ENCODE measurements around the gene FAM151A. TPM values are rescaled to one million over a fixed set of nuclear protein-coding genes. Genes with fewer than 3 reads are reported as not detected.

The FAM151A gene
- total RNA-seq, 1 donor from 2014 or later: not detected

- Mint-ChIP-seq H3K4me3 (ENCODE audit: low read depth) (no peak overlapping the region), H3K9me3 (ENCODE audit: low read depth) (no peaks in the 10 kb centered on the region), H3K27ac (no peak overlapping the region)
These were observed 18.6 kb downstream of the FAM151A start for GRCh38 chr1:54604572-54605370.

GRCh38 chr1:54604051-54604450, 19.3 kb downstream of the FAM151A start:
- TF ChIP-seq, protein P1, sequence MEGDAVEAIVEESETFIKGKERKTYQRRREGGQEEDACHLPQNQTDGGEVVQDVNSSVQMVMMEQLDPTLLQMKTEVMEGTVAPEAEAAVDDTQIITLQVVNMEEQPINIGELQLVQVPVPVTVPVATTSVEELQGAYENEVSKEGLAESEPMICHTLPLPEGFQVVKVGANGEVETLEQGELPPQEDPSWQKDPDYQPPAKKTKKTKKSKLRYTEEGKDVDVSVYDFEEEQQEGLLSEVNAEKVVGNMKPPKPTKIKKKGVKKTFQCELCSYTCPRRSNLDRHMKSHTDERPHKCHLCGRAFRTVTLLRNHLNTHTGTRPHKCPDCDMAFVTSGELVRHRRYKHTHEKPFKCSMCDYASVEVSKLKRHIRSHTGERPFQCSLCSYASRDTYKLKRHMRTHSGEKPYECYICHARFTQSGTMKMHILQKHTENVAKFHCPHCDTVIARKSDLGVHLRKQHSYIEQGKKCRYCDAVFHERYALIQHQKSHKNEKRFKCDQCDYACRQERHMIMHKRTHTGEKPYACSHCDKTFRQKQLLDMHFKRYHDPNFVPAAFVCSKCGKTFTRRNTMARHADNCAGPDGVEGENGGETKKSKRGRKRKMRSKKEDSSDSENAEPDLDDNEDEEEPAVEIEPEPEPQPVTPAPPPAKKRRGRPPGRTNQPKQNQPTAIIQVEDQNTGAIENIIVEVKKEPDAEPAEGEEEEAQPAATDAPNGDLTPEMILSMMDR (IDR thresholded peaks at IDR 0.05; ENCODE audit: unreplicated experiment): no peak
- H3K27ac Mint-ChIP-seq: no peak overlapping the region
- no peak overlapping the region for H3K4me3 Mint-ChIP-seq (ENCODE audit: low read depth)
- H3K4me1 Mint-ChIP-seq (ENCODE audit: low read depth): no peaks in the 10 kb centered on the region
- H3K27me3 Mint-ChIP-seq: no peaks in the 10 kb centered on the region
- DNase-seq (ENCODE audit: low spot score, unreplicated experiment): no peak
- no peaks in the 10 kb centered on the region for H3K36me3 Mint-ChIP-seq (ENCODE audit: insufficient read depth)
- no peaks in the 10 kb centered on the region for H3K9me3 Mint-ChIP-seq (ENCODE audit: low read depth)

More at GRCh38 chr1:54604572-54605370, 18.6 kb downstream of the FAM151A start:
- Mint-ChIP-seq H3K36me3 (ENCODE audit: insufficient read depth) (no peaks in the 10 kb centered on the region), H3K4me1 (ENCODE audit: low read depth) (no peaks in the 10 kb centered on the region), H3K27me3 (no peaks in the 10 kb centered on the region)
- TF ChIP-seq, protein P1 (IDR thresholded peaks at IDR 0.05; ENCODE audit: unreplicated experiment): no peak
- DNase-seq (ENCODE audit: low spot score, unreplicated experiment): no peak

DNA sequence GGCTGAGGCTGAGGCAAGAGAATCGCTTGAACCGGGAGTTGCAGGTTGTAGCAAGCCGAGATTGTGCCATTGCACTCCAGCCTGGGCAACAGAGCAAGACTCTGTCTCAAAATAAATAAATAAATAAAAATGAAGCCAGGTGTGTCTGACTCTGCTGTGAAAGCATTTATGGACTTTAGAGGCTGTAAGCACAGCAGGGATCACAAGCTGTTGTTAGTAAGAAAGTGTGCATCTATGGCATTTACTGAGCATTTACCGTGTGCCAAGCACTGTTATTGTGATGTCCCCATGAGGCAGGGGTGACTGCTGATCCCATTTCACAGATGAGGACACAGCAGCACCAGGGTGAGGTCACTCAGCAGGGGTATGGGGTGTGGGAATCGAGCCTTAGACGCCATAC, 20.1 kb downstream of the FAM151A start:
- no peak overlapping the region for H3K27ac Mint-ChIP-seq
- H3K27me3 Mint-ChIP-seq: no peaks in the 10 kb centered on the region
- TF ChIP-seq, protein P1 (IDR thresholded peaks at IDR 0.05; ENCODE audit: unreplicated experiment): no peak
- H3K36me3 Mint-ChIP-seq (ENCODE audit: insufficient read depth): no peaks in the 10 kb centered on the region
- no peak for DNase-seq (ENCODE audit: low spot score, unreplicated experiment)
- H3K4me3 Mint-ChIP-seq (ENCODE audit: low read depth): no peak overlapping the region
- no peaks in the 10 kb centered on the region for H3K9me3 Mint-ChIP-seq (ENCODE audit: low read depth)
- H3K4me1 Mint-ChIP-seq (ENCODE audit: low read depth): no peaks in the 10 kb centered on the region

DNA sequence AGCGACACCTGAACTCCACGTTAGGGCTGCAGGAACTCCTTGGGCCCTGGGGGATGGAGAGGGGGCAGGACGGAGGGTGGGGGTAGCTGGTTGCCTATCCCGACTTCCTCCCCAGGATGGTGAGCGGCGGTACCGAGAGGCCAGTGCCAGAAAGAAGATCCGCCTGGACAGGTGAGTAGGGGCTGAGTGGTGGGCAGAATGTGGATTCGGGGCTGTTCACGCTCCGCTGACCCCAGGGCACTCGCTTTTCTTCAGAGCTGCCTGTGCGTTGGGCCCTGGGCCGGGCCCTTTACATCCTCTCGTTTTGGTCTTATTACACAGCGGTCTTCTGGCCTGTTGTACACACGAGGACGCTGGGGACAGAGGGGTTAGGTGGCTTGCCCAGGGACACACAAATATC, 20.8 kb downstream of the FAM151A start:
- no peak overlapping the region for H3K27ac Mint-ChIP-seq
- H3K9me3 Mint-ChIP-seq (ENCODE audit: low read depth): no peaks in the 10 kb centered on the region
- no peak for DNase-seq (ENCODE audit: low spot score, unreplicated experiment)
- TF ChIP-seq, protein P1 (IDR thresholded peaks at IDR 0.05; ENCODE audit: unreplicated experiment): no peak
- H3K36me3 Mint-ChIP-seq (ENCODE audit: insufficient read depth): no peaks in the 10 kb centered on the region
- no peaks in the 10 kb centered on the region for H3K4me1 Mint-ChIP-seq (ENCODE audit: low read depth)
- no peaks in the 10 kb centered on the region for H3K27me3 Mint-ChIP-seq
- no peak overlapping the region for H3K4me3 Mint-ChIP-seq (ENCODE audit: low read depth)

GRCh38 chr1:54601730-54602129, 21.6 kb downstream of the FAM151A start:
- Mint-ChIP-seq H3K4me1 (ENCODE audit: low read depth) (no peaks in the 10 kb centered on the region), H3K27ac (no peak overlapping the region), H3K9me3 (ENCODE audit: low read depth) (no peaks in the 10 kb centered on the region), H3K36me3 (ENCODE audit: insufficient read depth) (no peaks in the 10 kb centered on the region), H3K27me3 (no peaks in the 10 kb centered on the region), H3K4me3 (ENCODE audit: low read depth) (no peak overlapping the region)
- no peak for DNase-seq (ENCODE audit: low spot score, unreplicated experiment)
- TF ChIP-seq, protein P1 (IDR thresholded peaks at IDR 0.05; ENCODE audit: unreplicated experiment): no peak

All from progenitor cell of endocrine pancreas (in vitro differentiated cells).